ENCODE data around the gene WWOX. TPM values are rescaled to one million over a fixed set of nuclear protein-coding genes. Genes with fewer than 3 reads are reported as not detected.

WWOX gene
- polyA plus RNA-seq, 2 of the 4 experiments (the other 2 are of a cell fraction) = 16.0 to 17.2 TPM

DNA sequence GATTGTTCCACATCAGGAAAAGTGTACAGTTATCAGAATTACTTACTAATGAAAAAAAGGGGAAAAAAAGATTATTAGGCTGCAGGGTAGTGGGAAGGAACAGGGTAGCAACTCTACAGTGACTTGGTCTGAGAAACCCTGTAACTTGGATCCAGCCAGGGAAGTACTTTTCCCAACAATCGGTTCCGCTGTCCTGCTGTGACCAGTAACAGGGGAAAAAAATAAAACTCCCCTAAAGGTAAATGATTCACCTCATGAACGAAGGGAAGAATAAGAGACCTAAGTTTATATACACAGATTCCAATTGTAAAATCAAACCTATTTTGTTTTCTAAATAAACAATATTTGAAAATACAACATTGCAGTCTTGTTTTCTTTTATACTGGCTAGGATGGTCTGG is 189.9 kb downstream of the WWOX start:
- POLR2A ChIA-PET = no interaction called here
- FAIRE-seq (no peak), ATAC-seq (no peak), DNase-seq (ENCODE audit: low read depth in 1 of 2, low spot score in 1 of 2) (no peak)
- CTCF ChIA-PET = no interaction called here
- TF ChIP-seq MAZ (IDR thresholded peaks at IDR 0.05; ENCODE audit: borderline replicate concordance, low read depth, low read length) (no peak), MYC (IDR thresholded peaks at IDR 0.05; ENCODE audit: borderline replicate concordance, low read length) (no peak), CBX8 (IDR thresholded peaks at IDR 0.05) (no peak), ZSCAN20 (CRISPR knock-in tag; IDR thresholded peaks at IDR 0.05) (no peak), NPAS2 (CRISPR knock-in tag; IDR thresholded peaks at IDR 0.05; ENCODE audit: borderline replicate concordance) (no peak), HDAC2 (IDR thresholded peaks at IDR 0.05) (no peak), ESRRA (IDR thresholded peaks at IDR 0.05; ENCODE audit: borderline replicate concordance, low read length) (no peak), ZFP36 (IDR thresholded peaks at IDR 0.05; ENCODE audit: borderline replicate concordance, partially characterized antibody) (no peak), GATA3 (IDR thresholded peaks at IDR 0.05; ENCODE audit: borderline replicate concordance) (no peak), SREBF2 (IDR thresholded peaks at IDR 0.05) (no peak), ZC3H11A (IDR thresholded peaks at IDR 0.05) (no peak), FOSB (CRISPR knock-in tag; IDR thresholded peaks at IDR 0.05) (no peak), EHMT2 (IDR thresholded peaks at IDR 0.05; ENCODE audit: low read depth) (no peak), ZNF302 (CRISPR knock-in tag; IDR thresholded peaks at IDR 0.05) (no peak), RARB (CRISPR knock-in tag; IDR thresholded peaks at IDR 0.05) (no peak)
- TF ChIP-seq, protein P1, sequence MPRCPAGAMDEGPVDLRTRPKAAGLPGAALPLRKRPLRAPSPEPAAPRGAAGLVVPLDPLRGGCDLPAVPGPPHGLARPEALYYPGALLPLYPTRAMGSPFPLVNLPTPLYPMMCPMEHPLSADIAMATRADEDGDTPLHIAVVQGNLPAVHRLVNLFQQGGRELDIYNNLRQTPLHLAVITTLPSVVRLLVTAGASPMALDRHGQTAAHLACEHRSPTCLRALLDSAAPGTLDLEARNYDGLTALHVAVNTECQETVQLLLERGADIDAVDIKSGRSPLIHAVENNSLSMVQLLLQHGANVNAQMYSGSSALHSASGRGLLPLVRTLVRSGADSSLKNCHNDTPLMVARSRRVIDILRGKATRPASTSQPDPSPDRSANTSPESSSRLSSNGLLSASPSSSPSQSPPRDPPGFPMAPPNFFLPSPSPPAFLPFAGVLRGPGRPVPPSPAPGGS (IDR thresholded peaks at IDR 0.05) = no peak
- TF ChIP-seq, protein P2, sequence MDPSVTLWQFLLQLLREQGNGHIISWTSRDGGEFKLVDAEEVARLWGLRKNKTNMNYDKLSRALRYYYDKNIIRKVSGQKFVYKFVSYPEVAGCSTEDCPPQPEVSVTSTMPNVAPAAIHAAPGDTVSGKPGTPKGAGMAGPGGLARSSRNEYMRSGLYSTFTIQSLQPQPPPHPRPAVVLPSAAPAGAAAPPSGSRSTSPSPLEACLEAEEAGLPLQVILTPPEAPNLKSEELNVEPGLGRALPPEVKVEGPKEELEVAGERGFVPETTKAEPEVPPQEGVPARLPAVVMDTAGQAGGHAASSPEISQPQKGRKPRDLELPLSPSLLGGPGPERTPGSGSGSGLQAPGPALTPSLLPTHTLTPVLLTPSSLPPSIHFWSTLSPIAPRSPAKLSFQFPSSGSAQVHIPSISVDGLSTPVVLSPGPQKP (IDR thresholded peaks at IDR 0.05; ENCODE audit: low read depth, low read length) = no peak
- TF ChIP-seq, protein P3, sequence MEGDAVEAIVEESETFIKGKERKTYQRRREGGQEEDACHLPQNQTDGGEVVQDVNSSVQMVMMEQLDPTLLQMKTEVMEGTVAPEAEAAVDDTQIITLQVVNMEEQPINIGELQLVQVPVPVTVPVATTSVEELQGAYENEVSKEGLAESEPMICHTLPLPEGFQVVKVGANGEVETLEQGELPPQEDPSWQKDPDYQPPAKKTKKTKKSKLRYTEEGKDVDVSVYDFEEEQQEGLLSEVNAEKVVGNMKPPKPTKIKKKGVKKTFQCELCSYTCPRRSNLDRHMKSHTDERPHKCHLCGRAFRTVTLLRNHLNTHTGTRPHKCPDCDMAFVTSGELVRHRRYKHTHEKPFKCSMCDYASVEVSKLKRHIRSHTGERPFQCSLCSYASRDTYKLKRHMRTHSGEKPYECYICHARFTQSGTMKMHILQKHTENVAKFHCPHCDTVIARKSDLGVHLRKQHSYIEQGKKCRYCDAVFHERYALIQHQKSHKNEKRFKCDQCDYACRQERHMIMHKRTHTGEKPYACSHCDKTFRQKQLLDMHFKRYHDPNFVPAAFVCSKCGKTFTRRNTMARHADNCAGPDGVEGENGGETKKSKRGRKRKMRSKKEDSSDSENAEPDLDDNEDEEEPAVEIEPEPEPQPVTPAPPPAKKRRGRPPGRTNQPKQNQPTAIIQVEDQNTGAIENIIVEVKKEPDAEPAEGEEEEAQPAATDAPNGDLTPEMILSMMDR (IDR thresholded peaks at IDR 0.05) = no peak
- TF ChIP-seq, protein P4, sequence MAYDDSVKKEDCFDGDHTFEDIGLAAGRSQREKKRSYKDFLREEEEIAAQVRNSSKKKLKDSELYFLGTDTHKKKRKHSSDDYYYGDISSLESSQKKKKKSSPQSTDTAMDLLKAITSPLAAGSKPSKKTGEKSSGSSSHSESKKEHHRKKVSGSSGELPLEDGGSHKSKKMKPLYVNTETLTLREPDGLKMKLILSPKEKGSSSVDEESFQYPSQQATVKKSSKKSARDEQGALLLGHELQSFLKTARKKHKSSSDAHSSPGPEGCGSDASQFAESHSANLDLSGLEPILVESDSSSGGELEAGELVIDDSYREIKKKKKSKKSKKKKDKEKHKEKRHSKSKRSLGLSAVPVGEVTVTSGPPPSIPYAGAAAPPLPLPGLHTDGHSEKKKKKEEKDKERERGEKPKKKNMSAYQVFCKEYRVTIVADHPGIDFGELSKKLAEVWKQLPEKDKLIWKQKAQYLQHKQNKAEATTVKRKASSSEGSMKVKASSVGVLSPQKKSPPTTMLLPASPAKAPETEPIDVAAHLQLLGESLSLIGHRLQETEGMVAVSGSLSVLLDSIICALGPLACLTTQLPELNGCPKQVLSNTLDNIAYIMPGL (CRISPR knock-in tag; IDR thresholded peaks at IDR 0.05; ENCODE audit: borderline replicate concordance) = no peak
- TF ChIP-seq, protein P5, sequence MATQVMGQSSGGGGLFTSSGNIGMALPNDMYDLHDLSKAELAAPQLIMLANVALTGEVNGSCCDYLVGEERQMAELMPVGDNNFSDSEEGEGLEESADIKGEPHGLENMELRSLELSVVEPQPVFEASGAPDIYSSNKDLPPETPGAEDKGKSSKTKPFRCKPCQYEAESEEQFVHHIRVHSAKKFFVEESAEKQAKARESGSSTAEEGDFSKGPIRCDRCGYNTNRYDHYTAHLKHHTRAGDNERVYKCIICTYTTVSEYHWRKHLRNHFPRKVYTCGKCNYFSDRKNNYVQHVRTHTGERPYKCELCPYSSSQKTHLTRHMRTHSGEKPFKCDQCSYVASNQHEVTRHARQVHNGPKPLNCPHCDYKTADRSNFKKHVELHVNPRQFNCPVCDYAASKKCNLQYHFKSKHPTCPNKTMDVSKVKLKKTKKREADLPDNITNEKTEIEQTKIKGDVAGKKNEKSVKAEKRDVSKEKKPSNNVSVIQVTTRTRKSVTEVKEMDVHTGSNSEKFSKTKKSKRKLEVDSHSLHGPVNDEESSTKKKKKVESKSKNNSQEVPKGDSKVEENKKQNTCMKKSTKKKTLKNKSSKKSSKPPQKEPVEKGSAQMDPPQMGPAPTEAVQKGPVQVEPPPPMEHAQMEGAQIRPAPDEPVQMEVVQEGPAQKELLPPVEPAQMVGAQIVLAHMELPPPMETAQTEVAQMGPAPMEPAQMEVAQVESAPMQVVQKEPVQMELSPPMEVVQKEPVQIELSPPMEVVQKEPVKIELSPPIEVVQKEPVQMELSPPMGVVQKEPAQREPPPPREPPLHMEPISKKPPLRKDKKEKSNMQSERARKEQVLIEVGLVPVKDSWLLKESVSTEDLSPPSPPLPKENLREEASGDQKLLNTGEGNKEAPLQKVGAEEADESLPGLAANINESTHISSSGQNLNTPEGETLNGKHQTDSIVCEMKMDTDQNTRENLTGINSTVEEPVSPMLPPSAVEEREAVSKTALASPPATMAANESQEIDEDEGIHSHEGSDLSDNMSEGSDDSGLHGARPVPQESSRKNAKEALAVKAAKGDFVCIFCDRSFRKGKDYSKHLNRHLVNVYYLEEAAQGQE (IDR thresholded peaks at IDR 0.05) = no peak
- no peak overlapping the region for H3K27ac ChIP-seq
- peaks cover 10% of the 10 kb centered on the region; the same call in 1 of the 3 replicates for H3K4me1 ChIP-seq
- H3K4me3 ChIP-seq = no peak overlapping the region
- 58% methylated on average over 3 of the region's 3 CpGs for WGBS (ENCODE audit: missing lambda C conversion rate)
- H3K9me3 ChIP-seq = no peaks in the 10 kb centered on the region
- no peak overlapping the region for H3K4me2 ChIP-seq
